K562 (cell line): ENCODE data around the gene HAUS2. TPM values are rescaled to one million over a fixed set of nuclear protein-coding genes. Genes with fewer than 3 reads are reported as not detected.
"Not testable (repeated sequence)": the region's sequence is repeated elsewhere in the genome, so short reads cannot be mapped to it uniquely, and the experiment has no call there.

Experiments used
- ATAC-seq: fragments of 200-7000 bp; cut with Tn5 transposase; 3 replicates; pipeline ENCODE4 v1.9.1; 2020; ENCODE audit warnings: moderate library complexity
- BruUV-seq: library from RNA; stranded (reverse); fragments of 400-500 nt; replicated peaks from 2 replicates; lab custom pipeline; 2021; lab: Mats Ljungman, UMichigan
- CTCF ChIA-PET: fragments of 300-600 bp; formaldehyde crosslinking; extraction: SDS; loops from one replicate; lab custom pipeline; 2021; ENCODE audit warnings: low intra/inter-chr PET ratio; lab: Yijun Ruan, JAX
- POLR2A ChIA-PET: fragments of 300-600, 350-650 bp; sonication (Branson Sonifier 250); formaldehyde crosslinking; extraction: SDS; loops from one replicate; lab custom pipeline; 2021; ENCODE audit warnings: antibody characterized with exemption, inconsistent platforms; lab: Yijun Ruan, JAX
- DNase-seq, 4 experiments: peaks; one replicate each; pipeline versions ENCODE4 v3.0.0 to v3.0.0-alpha.2; 2011 to 2018; ENCODE audit warnings: low spot score in 3 of 4, mixed read lengths in 3 of 4; ENCODE audit errors: extremely low read depth in 1 of 4
- FAIRE-seq: peaks from 2 replicates; lab custom pipeline; 2011; peaks lifted over from hg19 to GRCh38; lab: Jason Lieb, UNC
- H2AFZ ChIP-seq: 2 replicates; pipeline ENCODE4 v1.6.0; 2011; ENCODE audit warnings: low read depth, low read length, control low read depth, inconsistent platforms
- H3K27ac ChIP-seq: fragments of 200-600 bp; 3 replicates; pipeline ENCODE4 v1.8.0; 2011; ENCODE audit warnings: low read depth, mild to moderate bottlenecking, control low read depth, inconsistent platforms, low read length, moderate library complexity, mixed read lengths; ENCODE audit errors: extremely low read depth
- H3K27me3 ChIP-seq, 2 experiments: fragments of 300-600 bp in 1 of 2; 2 replicates in 1 of 2; 3 replicates in 1 of 2; pipeline versions ENCODE4 v1.6.0 to v1.8.0; 2011; ENCODE audit warnings: inconsistent platforms in 2 of 2, low read length in 2 of 2, mild to moderate bottlenecking in 1 of 2, mixed read lengths in 1 of 2, moderate library complexity in 1 of 2; ENCODE audit not compliant: control insufficient read depth in 2 of 2, insufficient read depth in 2 of 2
- H3K36me3 ChIP-seq: fragments of 300-600 bp; 3 replicates; pipeline ENCODE4 v1.8.0; 2011; ENCODE audit warnings: mild to moderate bottlenecking, low read length, inconsistent platforms; ENCODE audit not compliant: control insufficient read depth, insufficient read depth
- H3K4me1 ChIP-seq, 2 experiments: fragments of 200-600 bp in 1 of 2; replicated peaks in 1 of 2; 2 replicates in 1 of 2; 3 replicates in 1 of 2; pipeline versions ENCODE4 v1.5.1 to v1.8.0; 2011; ENCODE audit warnings: inconsistent platforms in 2 of 2, low read length in 2 of 2, mild to moderate bottlenecking in 1 of 2, mixed read lengths in 1 of 2, moderate library complexity in 1 of 2; ENCODE audit not compliant: control insufficient read depth in 2 of 2, insufficient read depth in 2 of 2
- H3K4me2 ChIP-seq: 2 replicates; pipeline ENCODE4 v1.6.1; 2011; ENCODE audit warnings: low read length, control low read depth, inconsistent platforms, mixed read lengths; ENCODE audit not compliant: insufficient read depth
- H3K4me3 ChIP-seq: fragments of 200-600 bp; sonication (generic), shearing (Covaris generic); 2 replicates; pipeline ENCODE4 v1.5.1; 2016; ENCODE audit warnings: control low read depth, inconsistent platforms
- H3K79me2 ChIP-seq: fragments of 200-600 bp; 3 replicates; pipeline ENCODE4 v1.8.0; 2011; ENCODE audit warnings: low read length, inconsistent platforms; ENCODE audit not compliant: control insufficient read depth, insufficient read depth
- H3K9ac ChIP-seq, 2 experiments: 2 replicates each; pipeline versions ENCODE4 v1.6.0 to v1.6.1; 2011; ENCODE audit warnings: low read depth in 2 of 2, low read length in 2 of 2, control low read depth in 1 of 2, inconsistent platforms in 1 of 2, mild to moderate bottlenecking in 1 of 2, mixed read lengths in 1 of 2; ENCODE audit not compliant: insufficient read depth in 1 of 2
- H3K9me1 ChIP-seq: one replicate; pipeline ENCODE4 v1.6.0; 2011; ENCODE audit warnings: inconsistent platforms, mild to moderate bottlenecking, low read length, moderate library complexity; ENCODE audit not compliant: control insufficient read depth, insufficient read depth
- H3K9me3 ChIP-seq: replicated peaks from 2 replicates; pipeline ENCODE4 v1.5.1; 2011; ENCODE audit warnings: low read depth, low read length, inconsistent platforms; ENCODE audit not compliant: control insufficient read depth, insufficient read depth
- H4K20me1 ChIP-seq: replicated peaks from 2 replicates; pipeline ENCODE4 v1.6.1; 2011; ENCODE audit warnings: low read length, inconsistent platforms, mixed read lengths; ENCODE audit not compliant: control insufficient read depth, insufficient read depth
- CSDE1 ChIP-seq, 2 experiments: fragments of 450-650 bp; IDR thresholded peaks; 2 replicates each; pipeline ENCODE4 v1.6.1; 2016; ENCODE audit warnings: mild to moderate bottlenecking in 1 of 2
- ETV1 ChIP-seq: fragments of 450-650 bp; conservative IDR thresholded peaks from 2 replicates; pipeline ENCODE4 v1.6.1; 2016; ENCODE audit warnings: missing genetic modification characterization, control low read depth, low read depth, missing compliant biosample characterization
- FOS ChIP-seq: IDR thresholded peaks from 3 replicates; pipeline ENCODE4 v1.6.1; 2011; ENCODE audit not compliant: insufficient read length; ENCODE audit errors: extremely low read depth
- MAFG ChIP-seq: fragments of 450-650 bp; conservative IDR thresholded peaks from 2 replicates; pipeline ENCODE4 v1.6.1; 2016; ENCODE audit warnings: missing genetic modification characterization, missing compliant biosample characterization
- NUFIP1 ChIP-seq: fragments of 450-650 bp; IDR thresholded peaks from 2 replicates; pipeline ENCODE4 v1.6.1; 2018; ENCODE audit not compliant: partially characterized antibody
- THRAP3 ChIP-seq: fragments of 450-650 bp; IDR thresholded peaks from 2 replicates; pipeline ENCODE4 v1.6.1; 2016; ENCODE audit warnings: mild to moderate bottlenecking, inconsistent platforms, borderline replicate concordance
- ZNF316 ChIP-seq: fragments of 450-650 bp; IDR thresholded peaks from 2 replicates; pipeline ENCODE4 v1.6.1; 2016
- ZNF384 ChIP-seq: IDR thresholded peaks from 2 replicates; pipeline ENCODE4 v1.6.1; 2012; ENCODE audit warnings: low read depth, low read length, improper control_type of control experiment
- WGBS: fragments of 100-300 bp; shearing (Covaris generic); methylation state at CpG from one replicate; pipeline ENCODE4 v1.1.6; 2016; ENCODE audit warnings: low coverage, mixed read lengths; ENCODE audit not compliant: insufficient coverage; ENCODE audit errors: missing lambda C conversion rate; 5-methylcytosine and 5-hydroxymethylcytosine counted together
- in situ Hi-C: fragments of 300-500 bp; cut with MboI; formaldehyde crosslinking; loops from 4 replicates; pipeline ENCODE4 v1.15.0; 2018; ENCODE audit warnings: inconsistent platforms, mixed read lengths
- intact Hi-C: fragments of 100-400 bp; cut with micrococcal nuclease; formaldehyde crosslinking; loops from 2 replicates; pipeline ENCODE4 v1.14.2; 2022
- polyA plus RNA-seq, 8 experiments: library from polyadenylated mRNA; depleted of rRNA in 4 of 8; stranded (reverse) in 5 of 8; unstranded in 3 of 8; fragments of >200 nt; fragmentation: Nextera tagmentation in 2 of 8; fragmentation: Illumina TruSeq in 1 of 8; extraction: Ambion mirVana in 2 of 8; extraction: Trizol in 1 of 8; gene quantifications; 2 replicates each; pipeline versions ENCODE4 v1.2.1 to v1.2.3, GENCODE V29; 2011 to 2014; ENCODE audit warnings: inconsistent platforms in 1 of 8, missing spikeins in 1 of 8
- total RNA-seq, 7 experiments: library from RNA; depleted of rRNA in 6 of 7; stranded (reverse); fragments of >200 nt in 6 of 7; fragmentation: Illumina TruSeq in 2 of 7; extraction: Trizol in 2 of 7; gene quantifications; 2 replicates each; pipeline versions ENCODE4 v1.2.1 to v1.2.3, GENCODE V29; 2011 to 2021; ENCODE audit warnings: low replicate concordance in 1 of 7
- TF ChIP-seq, protein P1 (sequence below): fragments of 250-450 bp; sonication (Bioruptor Pico); IDR thresholded peaks from 2 replicates; pipeline ENCODE4 v1.5.0; 2020; ENCODE audit warnings: mild to moderate bottlenecking, borderline replicate concordance

HAUS2 gene
- total and polyA plus RNA-seq, 9 of the 15 experiments (the other 6 are each of a cell fraction or from before 2014, with no cell fraction given), result 30.6 to 64.9 (median 54.1) TPM

DNA sequence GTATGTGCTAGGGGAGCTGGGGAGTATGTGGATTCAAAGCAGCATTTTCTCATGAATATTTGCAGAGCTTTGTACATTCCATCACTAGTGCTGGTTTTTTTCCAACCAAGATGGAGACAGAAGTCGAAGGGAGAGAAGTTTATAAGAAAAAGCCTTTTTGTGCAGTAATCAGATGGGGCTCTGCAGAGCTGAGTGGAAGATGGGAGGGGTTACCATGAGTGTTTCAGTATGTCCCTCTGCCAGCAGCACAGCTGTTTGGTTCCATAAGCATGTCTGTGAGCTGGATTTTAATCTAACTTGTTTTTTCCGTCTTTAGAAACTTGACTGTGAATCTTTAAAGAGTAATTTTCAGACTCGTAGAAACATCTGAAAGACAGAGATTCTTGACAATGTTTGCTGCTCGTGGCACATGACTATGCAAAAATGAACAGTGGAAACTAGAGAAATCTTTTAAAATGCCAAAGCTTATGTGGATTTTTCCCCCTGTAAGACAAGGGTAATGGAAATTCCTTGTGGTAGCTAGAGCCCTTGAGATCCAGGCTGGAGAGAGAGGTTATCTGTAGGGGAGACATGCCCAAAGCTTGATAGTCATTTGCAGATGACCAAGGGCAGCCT lies 47.1 kb downstream of the HAUS2 start (continued):
- TF ChIP-seq FOS (no peak), ZNF316 (peak; percentile 78), MAFG (tag) (peak; percentile 83), ZNF384 (no peak), NUFIP1 (no peak), CSDE1 (IDR thresholded peaks at IDR 0.05) (no peak), THRAP3 (no peak), ETV1 (tag) (no peak)
- TF ChIP-seq, protein P1, sequence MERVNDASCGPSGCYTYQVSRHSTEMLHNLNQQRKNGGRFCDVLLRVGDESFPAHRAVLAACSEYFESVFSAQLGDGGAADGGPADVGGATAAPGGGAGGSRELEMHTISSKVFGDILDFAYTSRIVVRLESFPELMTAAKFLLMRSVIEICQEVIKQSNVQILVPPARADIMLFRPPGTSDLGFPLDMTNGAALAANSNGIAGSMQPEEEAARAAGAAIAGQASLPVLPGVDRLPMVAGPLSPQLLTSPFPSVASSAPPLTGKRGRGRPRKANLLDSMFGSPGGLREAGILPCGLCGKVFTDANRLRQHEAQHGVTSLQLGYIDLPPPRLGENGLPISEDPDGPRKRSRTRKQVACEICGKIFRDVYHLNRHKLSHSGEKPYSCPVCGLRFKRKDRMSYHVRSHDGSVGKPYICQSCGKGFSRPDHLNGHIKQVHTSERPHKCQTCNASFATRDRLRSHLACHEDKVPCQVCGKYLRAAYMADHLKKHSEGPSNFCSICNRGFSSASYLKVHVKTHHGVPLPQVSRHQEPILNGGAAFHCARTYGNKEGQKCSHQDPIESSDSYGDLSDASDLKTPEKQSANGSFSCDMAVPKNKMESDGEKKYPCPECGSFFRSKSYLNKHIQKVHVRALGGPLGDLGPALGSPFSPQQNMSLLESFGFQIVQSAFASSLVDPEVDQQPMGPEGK (CRISPR knock-in tag), result no peak

DNA sequence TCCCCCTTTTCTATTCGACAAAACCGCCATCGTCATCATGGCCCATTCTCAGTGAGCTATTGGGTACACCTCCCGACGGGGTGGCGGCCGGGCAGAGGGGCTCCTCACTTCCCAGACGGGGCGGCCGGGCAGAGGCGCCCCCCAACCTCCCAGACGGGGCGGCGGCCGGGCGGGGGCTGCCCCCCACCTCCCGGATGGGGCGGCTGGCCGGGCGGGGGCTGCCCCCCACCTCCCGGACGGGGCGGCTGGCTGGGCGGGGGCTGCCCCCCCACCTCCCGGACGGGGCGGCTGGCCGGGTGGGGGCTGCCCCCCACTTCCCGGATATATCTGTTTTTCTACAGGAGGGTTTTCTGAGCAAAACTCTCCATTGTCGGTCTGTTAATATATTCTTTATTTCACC lies 52.7 kb downstream of the HAUS2 start:
- 91% methylated on average over 4 of the region's 30 CpGs for WGBS
- H3K9me1 ChIP-seq, H3K36me3 ChIP-seq, H3K4me2 ChIP-seq, FAIRE-seq, BruUV-seq, in situ Hi-C loops, H3K9me3 ChIP-seq, ATAC-seq, H4K20me1 ChIP-seq, CTCF ChIA-PET, H3K79me2 ChIP-seq, H3K9ac ChIP-seq, H3K27ac ChIP-seq, intact Hi-C loops, DNase-seq, H2AFZ ChIP-seq, H3K27me3 ChIP-seq, H3K4me3 ChIP-seq: not testable (repeated sequence)
- POLR2A ChIA-PET, result interaction anchor here (1.4 kb wide), 1 partner anchor 9 kb away, joined by 6 read pairs; no protein-coding TSS in a partner anchor
- H3K4me1 ChIP-seq, result peaks cover 3 to 18% of the 10 kb centered on the region in 2 experiments; a peak in 4 of 5 replicates
